ENCODE measurements around the gene BCL6. TPM values are rescaled to one million over a fixed set of nuclear protein-coding genes. Genes with fewer than 3 reads are reported as not detected.

BCL6 gene
- total RNA-seq, 1 donor from 2014 or later = 97.9 TPM

- peaks cover 99% of the 10 kb centered on the region in 2 donors for H3K36me3 ChIP-seq
Measured at GRCh38 chr3:187725224-187725623, 20.0 kb downstream of the BCL6 start.

GRCh38 chr3:187722206-187722612, 23.1 kb downstream of the BCL6 start:
- TF ChIP-seq CTCF (IDR thresholded peaks at IDR 0.05) = no peak
- Histone ChIP-seq H3K9me3 (no peaks in the 10 kb centered on the region), H3K4me1 (no peaks in the 10 kb centered on the region), H3K4me3 (no peak overlapping the region), H3K27me3 (no peaks in the 10 kb centered on the region), H3K27ac (no peak overlapping the region), H3K36me3 (peaks cover 69% of the 10 kb centered on the region in 2 donors)
- intact Hi-C loops (cut with DNase I) = no loop called here
- no peak for DNase-seq (ENCODE audit: low spot score in 2 of 2)

More at GRCh38 chr3:187725224-187725623, 20.0 kb downstream of the BCL6 start:
- no peak overlapping the region for H3K27ac ChIP-seq
- DNase-seq (ENCODE audit: low spot score in 2 of 2) = no peak
- H3K4me3 ChIP-seq = no peak overlapping the region
- intact Hi-C loops (cut with DNase I) = no loop called here
- no peak for TF ChIP-seq CTCF (IDR thresholded peaks at IDR 0.05)
- no peaks in the 10 kb centered on the region for H3K27me3 ChIP-seq
- no peaks in the 10 kb centered on the region for H3K4me1 ChIP-seq
- H3K9me3 ChIP-seq = no peaks in the 10 kb centered on the region

- H3K27me3 ChIP-seq = no peaks in the 10 kb centered on the region
- H3K27ac ChIP-seq = no peak overlapping the region
- peaks cover 57% of the 10 kb centered on the region in 2 donors for H3K36me3 ChIP-seq
- TF ChIP-seq CTCF (IDR thresholded peaks at IDR 0.05) = no peak
- H3K4me1 ChIP-seq = no peaks in the 10 kb centered on the region
- no peak for DNase-seq (ENCODE audit: low spot score in 2 of 2)
- no peaks in the 10 kb centered on the region for H3K9me3 ChIP-seq
- intact Hi-C loops (cut with DNase I) = no loop called here
- H3K4me3 ChIP-seq = no peak overlapping the region
Measured at GRCh38 chr3:187721055-187721454, 24.2 kb downstream of the BCL6 start.

GRCh38 chr3:187720337-187720670, 25.0 kb downstream of the BCL6 start:
- Histone ChIP-seq H3K27ac (no peak overlapping the region), H3K9me3 (no peaks in the 10 kb centered on the region), H3K36me3 (peaks cover 50% of the 10 kb centered on the region in 2 donors), H3K4me3 (no peak overlapping the region), H3K27me3 (no peaks in the 10 kb centered on the region), H3K4me1 (no peaks in the 10 kb centered on the region)
- no peak for DNase-seq (ENCODE audit: low spot score in 2 of 2)
- TF ChIP-seq CTCF (IDR thresholded peaks at IDR 0.05) = no peak
- intact Hi-C loops (cut with DNase I) = no loop called here

GRCh38 chr3:187719628-187720336, 25.5 kb downstream of the BCL6 start:
- intact Hi-C loops (cut with DNase I) = loop anchor here (10.0 kb wide), 1 partner anchor 495 kb away; no protein-coding TSS in a partner anchor
- no peak for TF ChIP-seq CTCF (IDR thresholded peaks at IDR 0.05)
- no peak overlapping the region for H3K4me3 ChIP-seq
- no peaks in the 10 kb centered on the region for H3K4me1 ChIP-seq
- peaks cover 45% of the 10 kb centered on the region in 2 donors for H3K36me3 ChIP-seq
- no peaks in the 10 kb centered on the region for H3K9me3 ChIP-seq
- DNase-seq (ENCODE audit: low spot score in 2 of 2) = no peak
- no peak overlapping the region for H3K27ac ChIP-seq
- no peaks in the 10 kb centered on the region for H3K27me3 ChIP-seq

Measured in ascending aorta (tissue), 2 donors.